WTC11 (cell line): ENCODE data around the gene C19orf53. TPM values are rescaled to one million over a fixed set of nuclear protein-coding genes. Genes with fewer than 3 reads are reported as not detected.

Experiments
- ATAC-seq: fragments of 200-7000 bp; cut with Tn5 transposase; 2 replicates; pipeline ENCODE4 v1.10.0; 2021; ENCODE audit warnings: mild to moderate bottlenecking, moderate library complexity
- CTCF ChIA-PET: fragments of 300-600 bp; sonication (Branson Sonifier 250); formaldehyde crosslinking; loops from one replicate; lab custom pipeline; 2021; ENCODE audit warnings: antibody characterized with exemption; lab: Charles Lee
- POLR2A ChIA-PET: fragments of 350-600 bp; sonication (Branson Sonifier 250); formaldehyde crosslinking; loops from one replicate; lab custom pipeline; 2021; ENCODE audit warnings: antibody characterized with exemption; lab: Charles Lee
- DNase-seq: peaks from one replicate; pipeline ENCODE4 v3.0.0; 2021; ENCODE audit warnings: low spot score
- H3K27ac Mint-ChIP-seq: 2 replicates; pipeline ENCODE4 v1.8.0; 2021; ENCODE audit warnings: mixed read lengths
- H3K27me3 Mint-ChIP-seq: 2 replicates; pipeline ENCODE4 v1.8.0; 2021; ENCODE audit warnings: low read depth, mild to moderate bottlenecking, moderate library complexity, mixed read lengths
- H3K36me3 Mint-ChIP-seq: 2 replicates; pipeline ENCODE4 v1.8.0; 2021; ENCODE audit warnings: mixed read lengths
- H3K4me1 Mint-ChIP-seq: 2 replicates; pipeline ENCODE4 v1.8.0; 2022; ENCODE audit warnings: mixed read lengths
- H3K4me3 Mint-ChIP-seq: 2 replicates; pipeline ENCODE4 v1.8.0; 2021; ENCODE audit warnings: mild to moderate bottlenecking, moderate library complexity, mixed read lengths
- H3K9me3 Mint-ChIP-seq: 2 replicates; pipeline ENCODE4 v1.8.0; 2021; ENCODE audit warnings: mixed read lengths
- ATF1 ChIP-seq: sonication (generic); formaldehyde crosslinking; IDR thresholded peaks from 2 replicates; pipeline ENCODE4 v1.8.1; 2023; ENCODE audit warnings: mild to moderate bottlenecking, moderate library complexity, missing genetic modification reagents
- E2F4 ChIP-seq: sonication (generic); formaldehyde crosslinking; IDR thresholded peaks from 2 replicates; pipeline ENCODE4 v1.8.1; 2022; ENCODE audit warnings: low read depth, mild to moderate bottlenecking, moderate library complexity, missing genetic modification reagents, borderline replicate concordance
- ESRRA ChIP-seq: sonication (generic); formaldehyde crosslinking; IDR thresholded peaks from 2 replicates; pipeline ENCODE4 v1.8.1; 2022; ENCODE audit warnings: mild to moderate bottlenecking, missing genetic modification reagents, borderline replicate concordance
- GRHL2 ChIP-seq: fragments of 250-450 bp; sonication (Bioruptor Pico); IDR thresholded peaks from 2 replicates; pipeline ENCODE4 v1.8.0; 2022; ENCODE audit warnings: mild to moderate bottlenecking, moderate library complexity; ENCODE audit not compliant: insufficient replicate concordance, severe bottlenecking
- IRF1 ChIP-seq: sonication (generic); formaldehyde crosslinking; IDR thresholded peaks from 2 replicates; pipeline ENCODE4 v1.8.0; 2023; ENCODE audit warnings: missing genetic modification reagents
- NFATC4 ChIP-seq: fragments of 250-450 bp; sonication (Bioruptor Pico); IDR thresholded peaks from 2 replicates; pipeline ENCODE4 v1.9.0; 2021; ENCODE audit warnings: mild to moderate bottlenecking
- NFE2L1 ChIP-seq: sonication (generic); formaldehyde crosslinking; IDR thresholded peaks from 2 replicates; pipeline ENCODE4 v1.8.1; 2023; ENCODE audit warnings: missing genetic modification reagents
- SMAD4 ChIP-seq: sonication (generic); formaldehyde crosslinking; IDR thresholded peaks from 2 replicates; pipeline ENCODE4 v1.8.0; 2022; ENCODE audit warnings: mild to moderate bottlenecking, missing genetic modification reagents
- TEAD1 ChIP-seq: sonication (generic); formaldehyde crosslinking; IDR thresholded peaks from 2 replicates; pipeline ENCODE4 v1.8.0; 2022; ENCODE audit warnings: mild to moderate bottlenecking, missing genetic modification reagents
- ZBTB21 ChIP-seq: sonication (generic); formaldehyde crosslinking; IDR thresholded peaks from 2 replicates; pipeline ENCODE4 v1.8.1; 2023; ENCODE audit warnings: mild to moderate bottlenecking, missing genetic modification reagents, borderline replicate concordance
- ZNF138 ChIP-seq: sonication (generic); formaldehyde crosslinking; conservative IDR thresholded peaks from 2 replicates; pipeline ENCODE4 v1.8.1; 2022; ENCODE audit warnings: mild to moderate bottlenecking, moderate library complexity, missing genetic modification reagents
- ZNF219 ChIP-seq: sonication (generic); formaldehyde crosslinking; IDR thresholded peaks from 2 replicates; pipeline ENCODE4 v1.8.0; 2023; ENCODE audit warnings: missing genetic modification reagents, mild to moderate bottlenecking, borderline replicate concordance
- ZNF281 ChIP-seq: sonication (generic); formaldehyde crosslinking; IDR thresholded peaks from 2 replicates; pipeline ENCODE4 v1.8.0; 2023; ENCODE audit warnings: mild to moderate bottlenecking, missing genetic modification reagents
- total RNA-seq: library from RNA; stranded (reverse); gene quantifications from 3 replicates; pipeline ENCODE4 v1.2.3, GENCODE V29; 2021
- TF ChIP-seq, protein P1 (sequence below): sonication (generic); formaldehyde crosslinking; IDR thresholded peaks from 2 replicates; pipeline ENCODE4 v1.8.1; 2023; ENCODE audit warnings: mild to moderate bottlenecking, missing genetic modification reagents, moderate library complexity
- TF ChIP-seq, protein P2 (sequence below): sonication (generic); formaldehyde crosslinking; IDR thresholded peaks from 2 replicates; pipeline ENCODE4 v1.8.0; 2022; ENCODE audit warnings: mild to moderate bottlenecking, missing genetic modification reagents
- TF ChIP-seq, protein P3 (sequence below): fragments of 250-450 bp; sonication (Bioruptor Pico); IDR thresholded peaks from 2 replicates; pipeline ENCODE4 v1.8.0; 2021; ENCODE audit warnings: mild to moderate bottlenecking
- TF ChIP-seq, protein P4 (sequence below): sonication (generic); formaldehyde crosslinking; IDR thresholded peaks from 2 replicates; pipeline ENCODE4 v1.8.0; 2022; ENCODE audit warnings: mild to moderate bottlenecking, missing genetic modification reagents
- TF ChIP-seq, protein P5 (sequence below): sonication (generic); formaldehyde crosslinking; IDR thresholded peaks from 2 replicates; pipeline ENCODE4 v1.8.1; 2023; ENCODE audit warnings: mild to moderate bottlenecking, missing genetic modification reagents, moderate library complexity
- TF ChIP-seq, protein P6 (sequence below): fragments of 250-450 bp; sonication (Bioruptor Pico); IDR thresholded peaks from 2 replicates; pipeline ENCODE4 v2.1.2; 2022; ENCODE audit warnings: mild to moderate bottlenecking, moderate library complexity
- TF ChIP-seq, protein P7 (sequence below): sonication (generic); formaldehyde crosslinking; IDR thresholded peaks from 2 replicates; pipeline ENCODE4 v1.8.1; 2022; ENCODE audit warnings: mild to moderate bottlenecking, missing genetic modification reagents, moderate library complexity, borderline replicate concordance

C19orf53 gene
- total RNA-seq, 1 experiment from 2014 or later: 102 TPM

DNA sequence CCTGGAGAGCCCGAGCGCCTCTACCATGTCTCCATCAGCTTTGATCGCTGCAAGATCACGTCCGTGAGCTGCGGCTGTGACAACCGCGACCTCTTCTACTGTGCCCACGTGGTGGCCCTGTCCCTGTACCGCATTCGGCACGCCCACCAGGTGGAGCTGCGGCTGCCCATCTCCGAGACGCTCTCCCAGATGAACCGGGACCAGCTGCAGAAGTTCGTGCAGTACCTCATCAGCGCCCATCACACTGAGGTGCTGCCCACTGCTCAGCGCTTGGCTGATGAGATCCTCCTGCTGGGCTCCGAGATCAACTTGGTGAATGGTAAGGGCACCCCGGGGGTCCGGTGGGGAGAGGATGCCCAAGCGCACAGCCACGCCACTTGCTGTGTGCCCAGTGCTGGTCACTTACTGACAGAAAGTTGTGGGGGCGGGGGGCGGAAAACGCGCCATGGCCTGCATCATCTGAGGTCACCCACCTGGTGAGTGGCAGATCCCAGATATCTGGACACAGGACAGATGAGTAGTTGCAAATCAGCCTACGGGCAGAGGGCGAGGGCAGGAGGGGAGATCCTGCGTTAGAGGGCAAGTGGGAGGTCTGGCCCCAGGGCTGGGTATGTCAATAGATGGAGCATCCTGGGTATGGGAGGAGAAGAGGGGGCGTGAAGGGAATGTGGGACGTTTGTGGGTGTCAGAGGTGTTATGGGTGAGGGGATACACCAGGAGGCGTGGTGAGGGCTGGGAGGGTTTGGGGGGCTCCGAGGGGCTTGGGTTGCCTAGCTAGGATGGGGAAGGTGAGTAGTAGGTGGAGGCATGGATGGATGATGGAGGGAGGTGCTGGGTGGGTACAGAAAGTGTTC, 30.8 kb downstream of the C19orf53 start (continued):
- TF ChIP-seq ZNF138 (no peak), ZNF281 (no peak), NFATC4 (CRISPR knock-in tag) (no peak), ZBTB21 (no peak)
- TF ChIP-seq, protein P1, sequence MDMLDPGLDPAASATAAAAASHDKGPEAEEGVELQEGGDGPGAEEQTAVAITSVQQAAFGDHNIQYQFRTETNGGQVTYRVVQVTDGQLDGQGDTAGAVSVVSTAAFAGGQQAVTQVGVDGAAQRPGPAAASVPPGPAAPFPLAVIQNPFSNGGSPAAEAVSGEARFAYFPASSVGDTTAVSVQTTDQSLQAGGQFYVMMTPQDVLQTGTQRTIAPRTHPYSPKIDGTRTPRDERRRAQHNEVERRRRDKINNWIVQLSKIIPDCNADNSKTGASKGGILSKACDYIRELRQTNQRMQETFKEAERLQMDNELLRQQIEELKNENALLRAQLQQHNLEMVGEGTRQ (CRISPR knock-in tag): peak; percentile 85
- TF ChIP-seq, protein P2, sequence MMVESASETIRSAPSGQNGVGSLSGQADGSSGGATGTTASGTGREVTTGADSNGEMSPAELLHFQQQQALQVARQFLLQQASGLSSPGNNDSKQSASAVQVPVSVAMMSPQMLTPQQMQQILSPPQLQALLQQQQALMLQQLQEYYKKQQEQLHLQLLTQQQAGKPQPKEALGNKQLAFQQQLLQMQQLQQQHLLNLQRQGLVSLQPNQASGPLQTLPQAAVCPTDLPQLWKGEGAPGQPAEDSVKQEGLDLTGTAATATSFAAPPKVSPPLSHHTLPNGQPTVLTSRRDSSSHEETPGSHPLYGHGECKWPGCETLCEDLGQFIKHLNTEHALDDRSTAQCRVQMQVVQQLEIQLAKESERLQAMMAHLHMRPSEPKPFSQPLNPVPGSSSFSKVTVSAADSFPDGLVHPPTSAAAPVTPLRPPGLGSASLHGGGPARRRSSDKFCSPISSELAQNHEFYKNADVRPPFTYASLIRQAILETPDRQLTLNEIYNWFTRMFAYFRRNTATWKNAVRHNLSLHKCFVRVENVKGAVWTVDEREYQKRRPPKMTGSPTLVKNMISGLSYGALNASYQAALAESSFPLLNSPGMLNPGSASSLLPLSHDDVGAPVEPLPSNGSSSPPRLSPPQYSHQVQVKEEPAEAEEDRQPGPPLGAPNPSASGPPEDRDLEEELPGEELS (CRISPR knock-in tag): no peak
- TF ChIP-seq, protein P3, sequence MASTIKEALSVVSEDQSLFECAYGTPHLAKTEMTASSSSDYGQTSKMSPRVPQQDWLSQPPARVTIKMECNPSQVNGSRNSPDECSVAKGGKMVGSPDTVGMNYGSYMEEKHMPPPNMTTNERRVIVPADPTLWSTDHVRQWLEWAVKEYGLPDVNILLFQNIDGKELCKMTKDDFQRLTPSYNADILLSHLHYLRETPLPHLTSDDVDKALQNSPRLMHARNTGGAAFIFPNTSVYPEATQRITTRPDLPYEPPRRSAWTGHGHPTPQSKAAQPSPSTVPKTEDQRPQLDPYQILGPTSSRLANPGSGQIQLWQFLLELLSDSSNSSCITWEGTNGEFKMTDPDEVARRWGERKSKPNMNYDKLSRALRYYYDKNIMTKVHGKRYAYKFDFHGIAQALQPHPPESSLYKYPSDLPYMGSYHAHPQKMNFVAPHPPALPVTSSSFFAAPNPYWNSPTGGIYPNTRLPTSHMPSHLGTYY: no peak
- TF ChIP-seq, protein P4, sequence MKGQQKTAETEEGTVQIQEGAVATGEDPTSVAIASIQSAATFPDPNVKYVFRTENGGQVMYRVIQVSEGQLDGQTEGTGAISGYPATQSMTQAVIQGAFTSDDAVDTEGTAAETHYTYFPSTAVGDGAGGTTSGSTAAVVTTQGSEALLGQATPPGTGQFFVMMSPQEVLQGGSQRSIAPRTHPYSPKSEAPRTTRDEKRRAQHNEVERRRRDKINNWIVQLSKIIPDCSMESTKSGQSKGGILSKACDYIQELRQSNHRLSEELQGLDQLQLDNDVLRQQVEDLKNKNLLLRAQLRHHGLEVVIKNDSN (CRISPR knock-in tag): peak; percentile 88
- TF ChIP-seq, protein P5, sequence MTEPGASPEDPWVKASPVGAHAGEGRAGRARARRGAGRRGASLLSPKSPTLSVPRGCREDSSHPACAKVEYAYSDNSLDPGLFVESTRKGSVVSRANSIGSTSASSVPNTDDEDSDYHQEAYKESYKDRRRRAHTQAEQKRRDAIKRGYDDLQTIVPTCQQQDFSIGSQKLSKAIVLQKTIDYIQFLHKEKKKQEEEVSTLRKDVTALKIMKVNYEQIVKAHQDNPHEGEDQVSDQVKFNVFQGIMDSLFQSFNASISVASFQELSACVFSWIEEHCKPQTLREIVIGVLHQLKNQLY (CRISPR knock-in tag): no peak

- no peaks in the 10 kb centered on the region for H3K9me3 Mint-ChIP-seq
- no peak for DNase-seq
- ChIA-PET POLR2A (no interaction called here), CTCF (interaction anchor here (0.6 to 3.7 kb wide), 3 partner anchors 11 to 55 kb away, joined by 3 to 80 read pairs (median 4); no protein-coding TSS in a partner anchor)
- peaks cover 15% of the 10 kb centered on the region for H3K36me3 Mint-ChIP-seq
- peaks cover 6% of the 10 kb centered on the region; the same call in 1 of the 2 replicates for H3K4me1 Mint-ChIP-seq
- ATAC-seq: no peak
- no peak overlapping the region for H3K4me3 Mint-ChIP-seq
- H3K27me3 Mint-ChIP-seq: no peaks in the 10 kb centered on the region
- no peak overlapping the region for H3K27ac Mint-ChIP-seq
- no peak for TF ChIP-seq GRHL2 (CRISPR knock-in tag)
- no peak for TF ChIP-seq SMAD4 (CRISPR knock-in tag)
- TF ChIP-seq NFATC4 (CRISPR knock-in tag): no peak
- TF ChIP-seq IRF1 (CRISPR knock-in tag): no peak
- TF ChIP-seq ATF1 (CRISPR knock-in tag): no peak
- no peak for TF ChIP-seq TEAD1 (CRISPR knock-in tag)
- TF ChIP-seq, protein P6, sequence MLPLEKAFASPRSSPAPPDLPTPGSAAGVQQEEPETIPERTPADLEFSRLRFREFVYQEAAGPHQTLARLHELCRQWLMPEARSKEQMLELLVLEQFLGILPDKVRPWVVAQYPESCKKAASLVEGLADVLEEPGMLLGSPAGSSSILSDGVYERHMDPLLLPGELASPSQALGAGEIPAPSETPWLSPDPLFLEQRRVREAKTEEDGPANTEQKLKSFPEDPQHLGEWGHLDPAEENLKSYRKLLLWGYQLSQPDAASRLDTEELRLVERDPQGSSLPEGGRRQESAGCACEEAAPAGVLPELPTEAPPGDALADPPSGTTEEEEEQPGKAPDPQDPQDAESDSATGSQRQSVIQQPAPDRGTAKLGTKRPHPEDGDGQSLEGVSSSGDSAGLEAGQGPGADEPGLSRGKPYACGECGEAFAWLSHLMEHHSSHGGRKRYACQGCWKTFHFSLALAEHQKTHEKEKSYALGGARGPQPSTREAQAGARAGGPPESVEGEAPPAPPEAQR (CRISPR knock-in tag): no peak
- no peak for TF ChIP-seq E2F4 (CRISPR knock-in tag)
- TF ChIP-seq, protein P1 (CRISPR knock-in tag): no peak
- TF ChIP-seq, protein P7, sequence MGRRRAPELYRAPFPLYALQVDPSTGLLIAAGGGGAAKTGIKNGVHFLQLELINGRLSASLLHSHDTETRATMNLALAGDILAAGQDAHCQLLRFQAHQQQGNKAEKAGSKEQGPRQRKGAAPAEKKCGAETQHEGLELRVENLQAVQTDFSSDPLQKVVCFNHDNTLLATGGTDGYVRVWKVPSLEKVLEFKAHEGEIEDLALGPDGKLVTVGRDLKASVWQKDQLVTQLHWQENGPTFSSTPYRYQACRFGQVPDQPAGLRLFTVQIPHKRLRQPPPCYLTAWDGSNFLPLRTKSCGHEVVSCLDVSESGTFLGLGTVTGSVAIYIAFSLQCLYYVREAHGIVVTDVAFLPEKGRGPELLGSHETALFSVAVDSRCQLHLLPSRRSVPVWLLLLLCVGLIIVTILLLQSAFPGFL (CRISPR knock-in tag): no peak
- TF ChIP-seq ESRRA (CRISPR knock-in tag): no peak
- no peak for TF ChIP-seq NFE2L1 (CRISPR knock-in tag)
- TF ChIP-seq ZNF219 (CRISPR knock-in tag): no peak
These were observed 32.5 kb downstream of the C19orf53 start for GRCh38 chr19:13806728-13807127.
